HG02938 (cell line): ENCODE data around the gene CHPF2.

Source experiments
- ATAC-seq: cut with Tn5 transposase; IDR thresholded peaks from one replicate; pipeline ENCODE4 v1.9.1; 2021; ENCODE audit warnings: mild to moderate bottlenecking, moderate library complexity; ENCODE audit not compliant: unreplicated experiment

CHPF2 gene

DNA sequence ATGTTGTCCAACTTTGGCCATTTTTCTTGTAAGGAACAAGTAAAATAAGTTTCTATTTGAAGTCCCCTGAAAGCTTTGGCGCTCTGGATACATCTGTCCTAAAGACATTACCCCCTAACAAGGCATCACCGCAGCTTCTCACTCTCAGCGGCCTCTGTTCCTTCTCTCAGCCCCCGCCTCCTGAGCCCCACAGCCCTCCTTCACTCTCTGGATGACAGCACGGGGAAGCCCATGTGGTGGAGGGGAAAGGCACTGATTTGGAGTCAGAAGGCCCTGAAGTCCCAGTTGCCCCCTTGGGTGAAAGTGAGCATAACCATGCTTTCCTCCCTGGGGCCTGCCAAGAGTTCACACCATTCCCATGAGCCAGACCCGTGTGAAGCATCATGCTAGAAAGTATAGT, 26.6 kb upstream of the CHPF2 start:
- ATAC-seq = no peak

DNA sequence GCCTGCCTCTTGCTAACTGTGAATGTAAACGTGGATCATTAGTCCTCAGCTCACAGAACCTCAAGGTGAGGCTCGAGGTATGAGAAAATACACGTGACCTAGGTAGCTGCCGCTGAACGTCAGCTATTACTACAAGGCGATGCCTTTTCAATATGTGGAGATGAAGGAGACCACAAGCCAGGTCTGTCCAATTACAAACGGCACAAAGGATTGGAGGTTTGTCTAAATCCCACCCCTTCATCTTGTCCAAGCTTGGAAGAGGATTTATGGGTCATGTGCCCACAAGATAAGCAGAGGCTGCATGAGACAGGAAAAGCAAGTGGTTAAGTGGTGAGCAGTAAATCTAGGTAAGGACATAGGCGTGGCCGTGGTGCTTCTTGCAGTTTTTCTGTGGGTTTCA, 25.4 kb upstream of the CHPF2 start:
- ATAC-seq = no peak

DNA sequence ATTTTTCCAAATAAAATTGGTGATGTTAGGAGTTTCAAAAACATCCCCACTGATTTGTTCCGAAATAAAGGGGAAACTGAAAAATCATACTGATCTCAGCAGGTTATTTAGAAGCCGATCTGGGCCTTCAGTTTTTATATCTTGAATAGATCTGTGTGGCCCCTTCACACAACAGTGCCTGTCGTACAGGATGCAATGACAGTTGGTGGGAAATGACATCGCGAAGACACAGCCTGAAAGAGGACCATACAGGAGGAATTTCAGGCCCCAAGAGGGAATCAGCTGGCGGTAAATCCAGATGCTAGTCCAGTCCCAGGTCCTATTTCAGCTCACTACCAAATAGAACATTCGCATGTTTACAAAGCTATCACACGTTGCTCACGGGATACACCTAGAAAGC, 25.0 kb upstream of the CHPF2 start:
- ATAC-seq = no peak

DNA sequence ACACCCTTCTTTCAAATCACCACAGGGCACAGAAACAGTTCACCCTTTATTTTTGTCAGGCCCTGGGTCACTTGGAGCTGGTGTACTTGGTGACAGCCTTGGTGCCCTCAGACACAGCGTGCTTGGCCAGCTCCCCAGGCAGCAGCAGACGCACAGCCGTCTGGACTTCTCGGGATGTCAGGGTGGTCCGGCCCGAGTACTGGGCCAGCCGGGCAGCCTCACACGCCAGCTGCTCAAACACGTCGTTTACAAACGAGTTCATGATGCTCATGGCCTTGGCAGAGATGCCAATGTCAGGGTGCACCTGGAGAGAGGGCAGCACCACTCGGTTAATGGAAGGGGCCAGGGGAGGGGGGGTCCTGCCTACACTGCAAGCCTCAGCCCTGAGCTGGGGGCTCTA, 24.5 kb upstream of the CHPF2 start:
- no peak for ATAC-seq

DNA sequence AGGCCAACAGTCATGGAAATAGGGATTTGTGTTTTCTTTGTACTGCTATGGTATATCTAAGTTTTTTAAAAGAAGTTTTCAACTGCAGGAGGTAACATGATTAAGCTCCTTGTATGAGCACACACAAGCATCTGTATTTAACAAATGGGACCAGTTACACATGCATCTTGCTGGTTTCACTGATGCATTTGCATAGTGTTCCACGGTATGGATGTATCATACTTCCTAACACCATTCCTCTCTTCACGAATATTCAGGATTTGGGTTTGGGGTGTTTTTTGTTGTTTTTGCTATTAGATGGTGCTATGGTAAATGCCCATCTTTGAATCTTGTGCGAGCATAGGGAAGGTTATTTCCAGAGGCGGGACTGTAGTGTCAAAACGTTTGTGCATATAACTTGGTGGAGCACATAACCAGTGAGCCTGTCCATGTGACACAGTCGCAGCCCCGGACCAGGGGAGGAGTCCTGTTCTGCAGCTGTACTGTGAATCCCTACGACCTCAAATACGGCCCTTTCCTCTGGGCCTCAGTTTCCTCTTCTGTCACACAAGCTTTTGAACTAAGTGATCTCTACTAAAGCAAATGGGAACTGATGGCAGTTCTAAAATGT, 23.9 kb upstream of the CHPF2 start:
- ATAC-seq = no peak

DNA sequence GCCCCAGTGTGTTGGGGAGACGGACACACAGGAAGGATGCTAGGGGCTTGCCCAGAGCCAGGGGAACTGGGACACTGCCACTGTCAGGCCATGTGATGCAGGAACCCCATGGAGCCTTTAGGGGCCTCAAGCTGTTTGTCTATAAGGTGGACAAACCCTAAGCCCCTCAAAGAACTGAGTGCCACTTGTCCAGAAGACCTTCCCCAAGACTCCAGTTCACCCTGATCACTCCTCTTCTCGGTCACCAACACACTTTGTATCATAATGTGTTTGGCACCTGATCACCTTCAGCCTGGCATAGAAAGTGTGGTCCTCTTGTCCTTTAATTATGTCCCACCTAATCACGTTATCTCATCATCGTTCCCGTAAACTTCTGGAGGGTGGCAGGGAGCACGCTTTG, 22.7 kb upstream of the CHPF2 start:
- ATAC-seq = no peak

DNA sequence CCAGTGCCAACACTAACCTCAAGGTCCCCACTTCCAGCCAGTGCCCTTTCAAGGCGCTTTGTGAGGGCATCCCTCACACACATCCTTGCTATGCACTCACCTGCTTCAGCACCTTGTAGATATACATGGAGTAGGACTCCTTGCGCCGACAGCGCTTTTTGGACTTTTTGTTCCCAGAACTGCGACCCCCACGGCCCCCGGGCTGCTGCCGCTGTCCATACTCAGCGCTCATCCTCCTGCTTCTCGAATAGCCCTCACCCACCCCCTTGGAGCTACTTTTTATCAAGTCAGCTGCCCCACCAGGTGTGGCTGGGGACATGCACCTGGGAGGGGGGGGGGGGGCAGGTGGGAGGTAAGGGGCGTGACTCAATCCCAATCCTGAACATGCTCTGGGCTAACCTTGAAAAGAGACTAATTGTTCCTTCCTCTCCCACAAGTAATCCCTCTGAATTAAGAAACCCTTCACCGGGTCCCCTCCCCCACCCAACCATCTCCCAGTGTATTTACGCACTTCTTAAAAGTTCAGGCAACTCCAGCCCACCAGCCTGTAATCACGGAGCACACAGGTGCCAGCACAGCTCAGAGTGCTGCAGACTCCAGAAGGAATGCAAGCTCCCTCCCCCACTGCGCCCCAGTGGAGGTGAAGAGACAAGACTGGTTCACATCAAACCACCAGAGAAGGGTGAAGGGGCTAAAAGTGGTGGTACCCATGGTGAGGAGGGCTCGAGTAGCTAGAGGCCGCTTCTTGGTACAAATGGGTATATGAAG, 22.0 kb upstream of the CHPF2 start, which contains the start of gene H2BK1:
Gene H2BK1 (minus strand): TSS at position 402 of the 768 bp plus-strand sequence. CDS start 170 bp downstream, at position 232.
- ATAC-seq = no peak

DNA sequence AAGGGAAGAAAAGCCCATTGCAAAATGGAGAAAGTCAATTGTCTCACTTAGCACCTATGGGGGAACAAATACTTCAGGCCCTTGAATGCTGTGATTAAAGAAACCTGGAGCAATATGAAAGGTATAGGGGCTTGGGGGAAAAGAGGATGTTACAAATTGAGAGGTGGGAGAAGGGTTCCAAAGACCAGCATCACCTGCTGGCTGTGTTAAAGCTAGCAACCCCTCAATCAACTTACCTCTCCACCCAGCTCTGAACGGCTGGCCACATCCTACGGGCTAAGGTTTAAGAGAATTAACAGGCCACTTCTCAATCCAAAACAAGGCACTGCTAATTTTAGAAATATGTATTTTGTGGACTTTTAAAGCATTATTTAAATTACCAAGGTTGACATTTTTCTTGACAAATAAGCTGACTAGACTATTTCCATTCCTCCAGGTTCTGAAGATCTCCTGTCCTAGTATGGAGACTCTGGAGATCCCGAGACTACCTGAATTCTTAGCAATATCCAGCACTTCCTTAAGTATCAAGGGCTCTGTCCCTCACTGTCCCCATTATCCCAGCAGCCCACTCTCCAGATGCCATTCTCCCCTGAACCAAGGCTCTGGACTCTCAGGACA, 21.0 kb upstream of the CHPF2 start:
- no peak for ATAC-seq

DNA sequence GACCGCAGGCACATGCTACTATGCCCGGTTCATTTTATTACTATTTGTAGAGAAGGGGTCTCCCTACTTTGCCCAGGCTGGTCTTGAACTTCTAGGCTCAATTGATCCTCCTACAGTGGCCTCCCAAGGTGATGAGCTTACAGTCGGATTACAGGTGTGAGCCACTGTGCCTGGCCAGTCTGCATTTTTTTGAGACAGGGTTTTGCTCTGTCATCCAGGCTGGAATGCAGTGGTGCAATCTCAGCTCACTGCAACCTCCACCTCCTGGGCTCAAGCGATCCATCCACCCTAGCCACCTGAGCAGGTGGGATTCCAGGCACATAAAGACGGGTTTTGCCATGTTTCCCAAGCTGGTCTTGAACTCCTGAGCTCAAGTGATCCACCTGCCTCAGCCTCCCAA, 19.7 kb upstream of the CHPF2 start:
- no peak for ATAC-seq

DNA sequence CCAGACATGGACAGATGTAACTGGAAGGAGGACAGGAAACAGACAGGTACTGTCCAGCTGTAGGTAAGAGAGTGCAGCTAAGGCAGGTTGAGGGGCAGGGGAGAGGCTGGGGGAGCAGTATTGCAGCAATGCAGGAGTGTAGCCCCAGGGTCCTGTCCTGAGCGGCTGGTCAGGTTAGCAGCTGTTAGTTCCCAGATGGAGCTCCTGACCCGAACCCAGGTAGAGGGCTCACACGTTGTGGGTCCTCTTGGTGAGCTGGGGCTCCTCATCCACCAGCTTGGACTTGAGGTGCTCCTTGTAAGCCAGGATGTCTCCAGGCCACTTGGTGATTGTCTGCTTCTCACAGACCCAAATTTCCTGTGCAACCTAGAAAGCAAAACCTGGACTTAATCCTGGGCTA, 18.5 kb upstream of the CHPF2 start:
- no peak for ATAC-seq

DNA sequence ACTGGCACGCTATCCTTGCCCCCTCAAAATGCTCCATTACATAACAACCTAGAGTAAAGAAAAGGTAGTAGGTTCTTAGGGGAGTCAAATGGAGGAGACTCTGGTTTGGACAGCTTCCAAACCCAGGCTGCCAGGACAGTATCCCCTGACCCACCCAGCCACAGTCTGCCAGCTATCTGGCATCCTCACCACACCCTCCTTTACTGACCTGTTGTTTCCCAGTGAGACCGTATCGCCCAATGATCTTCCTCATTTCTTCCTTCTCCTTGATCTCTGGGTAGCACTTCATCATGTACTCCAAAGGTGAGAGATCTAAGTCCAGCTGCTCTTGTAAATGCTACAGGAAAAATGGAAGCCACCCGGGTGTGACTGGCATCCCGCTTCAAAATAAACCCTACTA, 16.9 kb upstream of the CHPF2 start:
- ATAC-seq = no peak

DNA sequence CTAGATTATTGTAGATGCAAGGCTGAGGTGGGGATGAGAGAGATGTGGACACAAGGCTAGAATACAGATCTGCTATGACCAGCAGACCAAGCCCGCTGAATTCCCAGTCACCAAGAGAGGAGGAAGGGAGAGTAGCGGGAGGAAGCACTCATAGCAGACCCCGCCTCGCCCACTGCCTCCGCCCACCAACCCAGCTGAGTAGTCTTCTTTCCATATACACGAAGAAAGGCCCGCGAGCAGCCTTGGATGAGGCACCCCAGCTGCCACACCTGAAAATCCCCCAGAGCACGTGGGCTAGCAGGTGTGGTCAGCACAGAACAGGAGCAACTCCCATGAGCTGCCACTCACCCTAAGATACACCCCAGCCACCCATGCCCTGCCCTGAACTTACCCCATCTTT, 14.1 kb upstream of the CHPF2 start:
- ATAC-seq = no peak

DNA sequence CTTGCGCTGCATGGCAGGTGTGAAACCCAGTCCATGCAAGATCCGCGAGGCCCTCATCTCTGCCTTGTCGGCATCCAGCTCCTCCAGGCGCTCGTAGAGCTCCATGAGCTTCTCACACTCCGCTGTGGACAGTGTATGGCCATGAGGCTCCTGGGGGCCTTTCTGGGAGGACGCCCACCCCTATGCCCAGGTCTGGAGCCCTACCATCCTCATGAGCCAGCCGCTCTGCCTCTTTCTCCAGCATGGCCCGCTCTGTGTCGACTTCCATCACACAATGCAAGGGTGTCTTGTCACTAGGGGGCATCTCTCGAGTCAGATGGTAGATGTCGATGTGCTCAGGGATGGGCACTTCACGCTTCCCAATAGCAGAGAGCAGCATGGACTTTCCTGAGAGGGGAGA, 8.6 kb upstream of the CHPF2 start:
- ATAC-seq = no peak

DNA sequence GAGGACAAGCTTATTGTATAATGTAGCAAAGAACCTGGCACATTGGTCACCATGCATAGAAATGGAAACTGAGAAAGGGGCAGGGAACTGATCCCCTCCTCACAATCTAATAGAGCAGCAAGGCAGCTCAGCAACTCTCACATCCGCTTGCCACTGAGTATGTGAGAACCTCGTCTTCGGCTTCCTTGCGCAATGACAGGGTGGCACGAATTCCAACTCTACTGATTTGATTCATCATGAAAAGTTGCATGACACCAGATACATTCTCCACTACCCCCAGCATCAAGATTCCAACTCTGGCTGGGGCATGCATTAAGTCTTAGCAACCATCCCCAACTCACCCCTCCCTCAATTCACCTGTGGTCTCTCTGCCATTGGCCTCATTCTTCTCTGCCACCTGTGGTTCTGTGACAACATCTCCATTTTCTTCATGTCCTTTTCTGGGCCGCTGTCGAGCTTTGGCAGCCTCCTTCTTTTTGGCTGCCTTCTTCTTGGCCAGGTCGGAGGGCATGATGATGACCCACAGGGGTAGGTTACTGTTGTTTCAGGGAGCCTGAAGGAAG, 6.3 kb upstream of the CHPF2 start:
- ATAC-seq = no peak

DNA sequence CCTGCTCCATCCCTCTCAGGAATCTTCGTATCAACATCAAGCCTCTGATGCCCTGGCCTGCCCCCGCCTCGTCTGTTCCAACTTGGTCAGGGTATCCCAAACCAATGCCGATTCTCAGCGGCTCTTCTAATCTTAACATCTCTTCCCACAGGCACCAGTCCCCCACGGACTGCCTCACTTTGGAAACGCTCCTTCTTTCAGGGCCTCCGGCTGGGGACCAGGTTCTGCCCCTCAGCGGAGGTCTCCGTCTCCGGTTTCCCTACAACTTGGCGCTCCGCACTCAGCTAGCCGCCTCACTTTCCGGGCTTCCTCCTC, 5.8 kb upstream of the CHPF2 start:
- peak; percentile 9 for ATAC-seq

DNA sequence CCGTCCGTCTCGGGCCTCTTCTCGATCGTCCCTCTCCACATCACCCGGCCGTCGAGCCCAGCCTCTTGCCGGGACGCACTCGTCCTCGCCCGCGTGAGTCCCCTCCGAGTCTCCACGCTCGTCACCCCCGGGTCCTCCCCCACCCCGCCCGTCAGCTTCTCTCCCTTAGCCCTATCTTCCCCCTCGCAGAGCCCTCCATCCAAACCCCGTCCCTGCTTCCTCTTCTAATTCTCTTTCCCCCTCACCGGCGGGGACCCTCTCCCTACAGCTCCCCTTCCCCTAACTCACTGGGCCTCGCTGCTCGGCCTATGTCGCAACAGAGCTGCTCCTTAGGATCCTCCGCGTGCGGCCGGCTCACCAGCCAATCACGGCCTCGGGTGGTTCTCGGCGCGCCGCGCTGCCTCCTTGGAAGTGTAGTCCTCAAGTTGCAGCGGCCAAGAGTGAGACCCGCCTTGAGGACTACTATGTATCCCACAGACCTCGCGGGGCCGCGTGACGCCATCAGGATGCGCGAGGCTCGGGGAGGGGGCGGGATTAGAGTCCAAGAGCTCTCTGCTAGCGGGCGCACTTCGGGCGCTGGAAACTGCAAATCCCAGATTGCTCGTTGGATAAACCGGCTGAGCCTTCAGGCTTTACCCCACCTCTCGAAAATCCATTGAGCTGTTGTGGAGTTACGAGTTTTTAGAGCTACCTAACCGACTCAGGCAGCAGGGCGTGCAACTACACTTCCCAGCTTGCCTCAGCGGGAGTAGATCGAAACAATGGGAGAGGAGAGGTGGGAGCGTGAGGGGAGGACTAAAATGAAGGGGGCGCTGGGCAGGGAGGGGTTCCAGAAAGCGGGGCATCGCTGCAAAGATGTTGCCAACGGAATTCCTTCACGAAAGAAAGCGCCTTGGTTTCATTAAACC, 5.2 kb upstream of the CHPF2 start, which contains the start of gene ABCF2:
Gene ABCF2 (minus strand): TSS at position 331 of the 908 bp plus-strand sequence. CDS start 747 bp downstream, outside the sequence.
- ATAC-seq = peak; percentile 96

DNA sequence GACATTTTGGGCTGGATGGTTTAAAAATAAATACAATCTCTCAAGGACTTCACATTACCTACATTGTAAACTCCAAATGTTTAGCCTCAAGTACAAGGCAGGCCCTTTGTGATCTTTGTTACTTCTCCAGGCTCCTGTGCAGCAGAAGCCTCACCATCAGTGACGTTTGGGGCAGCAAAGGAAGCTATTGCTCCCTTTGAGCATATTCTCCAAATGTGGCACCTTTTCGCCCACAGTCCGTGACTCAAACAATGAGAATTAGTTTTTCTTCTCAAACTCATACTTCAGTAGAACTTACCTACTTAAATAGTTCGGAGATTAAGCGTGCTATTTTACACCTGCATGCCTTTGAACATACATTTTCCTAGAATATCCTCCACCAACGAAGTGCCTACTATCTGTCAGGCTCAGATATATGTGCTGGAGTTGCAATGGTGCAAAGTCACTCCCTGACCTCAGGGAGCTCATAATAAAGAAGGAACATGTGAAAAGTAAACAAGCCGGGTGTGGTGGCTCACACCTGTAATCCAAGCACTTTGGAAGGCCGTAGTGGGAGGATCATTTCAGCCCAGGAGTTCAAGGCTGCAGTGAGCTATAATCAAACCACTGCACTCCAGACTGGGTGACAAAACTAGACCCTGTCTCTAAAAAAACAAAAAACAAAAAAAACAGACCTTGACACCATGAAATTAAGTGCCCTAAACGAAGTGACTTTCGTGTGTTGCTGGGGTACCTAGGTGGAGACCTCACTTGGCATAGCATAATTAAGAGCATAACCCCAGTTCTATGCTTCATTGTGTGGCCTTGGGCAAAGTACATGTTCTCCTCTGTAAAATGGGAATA, 4.0 kb upstream of the CHPF2 start:
- ATAC-seq = no peak

DNA sequence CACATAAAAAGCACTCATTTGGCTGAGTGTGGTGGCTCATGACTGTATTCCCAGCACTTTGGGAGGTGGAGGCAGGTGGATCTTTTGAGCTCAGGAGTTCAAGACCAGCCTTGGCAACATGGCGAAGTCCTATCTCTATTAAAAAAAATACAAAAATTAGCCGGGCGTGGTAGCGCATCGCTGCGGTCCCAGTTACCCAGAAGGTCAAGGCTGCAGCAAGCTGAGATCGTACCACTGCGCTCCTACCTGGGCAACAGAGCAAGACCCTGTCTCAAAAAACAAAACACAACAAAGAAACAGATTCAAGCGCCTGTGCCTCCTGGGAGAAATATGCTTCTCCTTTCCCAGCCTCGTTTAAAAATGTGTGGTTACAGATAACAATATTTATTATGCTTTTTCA, 3.0 kb upstream of the CHPF2 start:
- ATAC-seq = no peak

DNA sequence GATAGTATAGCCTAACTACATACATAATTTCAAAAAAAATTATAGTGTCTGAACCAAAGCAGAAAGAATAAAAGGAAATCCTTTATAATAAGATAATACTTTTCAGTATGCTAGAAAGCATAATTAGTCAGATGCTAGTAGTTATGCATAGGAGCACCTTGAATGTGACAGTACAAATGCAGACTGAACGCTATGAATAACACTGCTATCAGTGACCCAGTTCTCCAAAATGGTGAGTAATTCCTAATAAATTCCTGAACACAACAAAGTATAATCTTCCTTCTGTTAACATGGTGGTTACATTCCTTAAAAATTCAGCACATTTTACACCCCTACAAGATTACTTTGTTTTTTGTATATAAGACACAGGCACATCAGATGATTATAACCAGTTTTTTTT, 1.2 kb upstream of the CHPF2 start:
- no peak for ATAC-seq
